DND-41 (cell line): ENCODE data around the gene FGF9.

Source experiments
- ATAC-seq: fragments of 200-7000 bp; cut with Tn5 transposase; 3 replicates; pipeline ENCODE4 v1.9.1; 2021; ENCODE audit warnings: low read depth; ENCODE audit not compliant: insufficient read depth
- DNase-seq: peaks from one replicate; pipeline ENCODE4 v3.0.0-alpha.2; 2020
- H2AFZ ChIP-seq: 2 replicates; pipeline ENCODE4 v1.6.0; 2012; ENCODE audit warnings: low read depth, low read length
- H3K27ac ChIP-seq: 2 replicates; pipeline ENCODE4 v1.5.1; 2012; ENCODE audit warnings: low read length, inconsistent platforms
- H3K27me3 ChIP-seq: fragments of 200-600 bp; sonication (generic); 2 replicates; pipeline ENCODE4 v1.6.0; 2012; ENCODE audit warnings: low read length, mild to moderate bottlenecking, inconsistent platforms; ENCODE audit not compliant: insufficient read depth, poor library complexity
- H3K36me3 ChIP-seq: 2 replicates; pipeline ENCODE4 v1.5.1; 2012; ENCODE audit warnings: low read length, inconsistent platforms; ENCODE audit not compliant: insufficient read depth
- H3K4me1 ChIP-seq: 2 replicates; pipeline ENCODE4 v1.5.1; 2012; ENCODE audit warnings: mild to moderate bottlenecking, low read length; ENCODE audit not compliant: insufficient read depth
- H3K4me2 ChIP-seq: 2 replicates; pipeline ENCODE4 v1.6.0; 2012; ENCODE audit warnings: mild to moderate bottlenecking, moderate library complexity, low read length, inconsistent platforms; ENCODE audit not compliant: insufficient read depth
- H3K4me3 ChIP-seq, 2 experiments: fragments of 200-600 bp in 1 of 2; shearing (Covaris generic) in 1 of 2; 2 replicates each; pipeline ENCODE4 v1.5.1; 2012 to 2016; ENCODE audit warnings: inconsistent platforms in 2 of 2, low read length in 2 of 2, mild to moderate bottlenecking in 2 of 2, low read depth in 1 of 2, moderate library complexity in 1 of 2
- H3K79me2 ChIP-seq: 2 replicates; pipeline ENCODE4 v1.6.0; 2012; ENCODE audit warnings: low read length, inconsistent platforms; ENCODE audit not compliant: insufficient read depth
- H3K9ac ChIP-seq: 2 replicates; pipeline ENCODE4 v1.6.0; 2012; ENCODE audit warnings: low read depth, mild to moderate bottlenecking, inconsistent platforms, low read length, moderate library complexity
- H3K9me3 ChIP-seq: 2 replicates; pipeline ENCODE4 v1.5.1; 2012; ENCODE audit warnings: low read length, moderate library complexity, mild to moderate bottlenecking, inconsistent platforms; ENCODE audit not compliant: insufficient read depth, severe bottlenecking
- H4K20me1 ChIP-seq: 2 replicates; pipeline ENCODE4 v1.6.0; 2012; ENCODE audit warnings: low read length; ENCODE audit not compliant: insufficient read depth
- EZH2 ChIP-seq: IDR thresholded peaks from 3 replicates; pipeline ENCODE4 v1.6.1; 2012; ENCODE audit warnings: borderline replicate concordance, low read depth, mild to moderate bottlenecking, moderate library complexity, low read length, inconsistent platforms; ENCODE audit not compliant: severe bottlenecking
- TF ChIP-seq, protein P1 (sequence below): IDR thresholded peaks from 2 replicates; pipeline ENCODE4 v1.5.1; 2012; ENCODE audit warnings: borderline replicate concordance, low read length, moderate library complexity, mild to moderate bottlenecking; ENCODE audit not compliant: poor library complexity, severe bottlenecking; ENCODE audit errors: extremely low read depth

The FGF9 gene

DNA sequence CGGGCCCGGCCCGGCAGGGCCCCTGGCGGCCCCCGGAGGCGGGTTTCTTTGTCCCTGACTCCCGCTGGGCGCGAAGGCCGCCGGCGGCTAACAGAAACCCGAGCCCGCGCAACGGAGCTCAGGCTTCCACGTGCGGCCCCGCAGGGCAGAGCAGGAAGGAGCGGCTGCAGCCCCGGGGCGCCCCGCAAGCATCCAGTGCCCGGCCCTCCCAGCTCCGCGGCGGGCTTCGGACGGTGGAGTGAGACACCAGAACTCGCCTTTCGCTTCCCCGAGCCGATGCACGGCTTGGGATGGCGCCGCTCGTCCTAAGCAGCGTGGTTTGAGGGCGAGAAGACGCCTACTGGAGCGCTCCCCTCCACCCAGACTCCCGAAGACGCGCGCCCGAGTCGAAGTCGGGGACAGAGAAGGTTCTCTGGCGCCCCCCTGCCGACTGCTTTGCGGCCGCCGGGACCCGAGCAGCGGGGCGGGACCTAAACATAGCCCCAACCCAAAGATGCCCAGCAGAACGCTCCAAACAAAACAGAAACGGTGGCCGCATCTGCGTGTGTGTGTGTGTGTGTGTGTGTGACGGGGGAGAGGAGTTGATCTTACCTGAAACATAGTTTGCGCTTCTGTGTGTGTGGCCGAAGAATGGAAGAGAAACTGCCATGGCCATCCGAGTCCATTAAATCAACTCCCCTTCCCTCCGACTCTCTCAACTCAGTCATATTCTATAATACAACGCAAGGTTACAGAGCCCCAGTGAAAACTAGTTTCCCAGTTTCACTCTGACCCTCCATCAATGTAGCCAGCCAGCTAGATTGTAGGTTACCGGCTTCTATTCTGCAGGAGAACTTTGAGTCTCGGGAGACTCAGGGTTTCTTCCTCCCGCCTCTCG, 629 bp upstream of the FGF9 start:
- Histone ChIP-seq H3K27ac (peak overlapping the region; percentile 46), H3K27me3 (peaks cover 37% of the 10 kb centered on the region), H3K4me2 (peak overlapping the region; percentile 94), H3K79me2 (no peaks in the 10 kb centered on the region), H4K20me1 (peaks cover 2% of the 10 kb centered on the region; the same call in 1 of the 2 replicates), H2AFZ (peak overlapping the region; percentile 100), H3K4me3 (peak overlapping the region; percentile 38 to 70), H3K9me3 (no peaks in the 10 kb centered on the region), H3K36me3 (no peaks in the 10 kb centered on the region), H3K9ac (peak overlapping the region; percentile 53), H3K4me1 (peaks cover 31% of the 10 kb centered on the region)
- no peak for TF ChIP-seq EZH2
- TF ChIP-seq, protein P1, sequence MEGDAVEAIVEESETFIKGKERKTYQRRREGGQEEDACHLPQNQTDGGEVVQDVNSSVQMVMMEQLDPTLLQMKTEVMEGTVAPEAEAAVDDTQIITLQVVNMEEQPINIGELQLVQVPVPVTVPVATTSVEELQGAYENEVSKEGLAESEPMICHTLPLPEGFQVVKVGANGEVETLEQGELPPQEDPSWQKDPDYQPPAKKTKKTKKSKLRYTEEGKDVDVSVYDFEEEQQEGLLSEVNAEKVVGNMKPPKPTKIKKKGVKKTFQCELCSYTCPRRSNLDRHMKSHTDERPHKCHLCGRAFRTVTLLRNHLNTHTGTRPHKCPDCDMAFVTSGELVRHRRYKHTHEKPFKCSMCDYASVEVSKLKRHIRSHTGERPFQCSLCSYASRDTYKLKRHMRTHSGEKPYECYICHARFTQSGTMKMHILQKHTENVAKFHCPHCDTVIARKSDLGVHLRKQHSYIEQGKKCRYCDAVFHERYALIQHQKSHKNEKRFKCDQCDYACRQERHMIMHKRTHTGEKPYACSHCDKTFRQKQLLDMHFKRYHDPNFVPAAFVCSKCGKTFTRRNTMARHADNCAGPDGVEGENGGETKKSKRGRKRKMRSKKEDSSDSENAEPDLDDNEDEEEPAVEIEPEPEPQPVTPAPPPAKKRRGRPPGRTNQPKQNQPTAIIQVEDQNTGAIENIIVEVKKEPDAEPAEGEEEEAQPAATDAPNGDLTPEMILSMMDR, result peak; percentile 46
- peak; percentile 71 for DNase-seq
- ATAC-seq, result peak; percentile 65

DNA sequence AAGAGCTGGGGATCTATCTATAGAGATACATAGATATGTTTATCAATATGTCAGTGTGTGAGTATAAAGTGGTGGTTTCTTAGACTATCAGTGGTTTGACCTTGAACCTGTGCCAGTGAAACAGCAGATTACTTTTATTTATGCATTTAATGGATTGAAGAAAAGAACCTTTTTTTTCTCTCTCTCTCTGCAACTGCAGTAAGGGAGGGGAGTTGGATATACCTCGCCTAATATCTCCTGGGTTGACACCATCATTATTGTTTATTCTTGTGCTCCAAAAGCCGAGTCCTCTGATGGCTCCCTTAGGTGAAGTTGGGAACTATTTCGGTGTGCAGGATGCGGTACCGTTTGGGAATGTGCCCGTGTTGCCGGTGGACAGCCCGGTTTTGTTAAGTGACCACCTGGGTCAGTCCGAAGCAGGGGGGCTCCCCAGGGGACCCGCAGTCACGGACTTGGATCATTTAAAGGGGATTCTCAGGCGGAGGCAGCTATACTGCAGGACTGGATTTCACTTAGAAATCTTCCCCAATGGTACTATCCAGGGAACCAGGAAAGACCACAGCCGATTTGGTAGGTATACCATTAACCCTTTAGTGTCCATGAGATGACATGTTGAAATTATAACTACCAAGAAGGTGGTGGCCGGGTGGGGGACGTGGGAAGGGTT, 880 bp downstream of the FGF9 start:
- H3K4me1 ChIP-seq, result peaks cover 31% of the 10 kb centered on the region
- TF ChIP-seq EZH2, result no peak
- TF ChIP-seq, protein P1, result no peak
- H3K36me3 ChIP-seq, result no peaks in the 10 kb centered on the region
- peak overlapping the region; percentile 94 for H3K4me2 ChIP-seq
- DNase-seq (no peak), ATAC-seq (no peak)
- H3K9me3 ChIP-seq, result no peaks in the 10 kb centered on the region
- peaks cover 2% of the 10 kb centered on the region; the same call in 1 of the 2 replicates for H4K20me1 ChIP-seq
- H3K79me2 ChIP-seq, result no peaks in the 10 kb centered on the region
- no peak overlapping the region for H2AFZ ChIP-seq
- H3K4me3 ChIP-seq, result peak overlapping the region in 1 of 2 experiments; percentile 70; a peak in 2 of 4 replicates
- H3K27me3 ChIP-seq, result peaks cover 51% of the 10 kb centered on the region
- no peak overlapping the region for H3K9ac ChIP-seq
- H3K27ac ChIP-seq, result no peak overlapping the region

DNA sequence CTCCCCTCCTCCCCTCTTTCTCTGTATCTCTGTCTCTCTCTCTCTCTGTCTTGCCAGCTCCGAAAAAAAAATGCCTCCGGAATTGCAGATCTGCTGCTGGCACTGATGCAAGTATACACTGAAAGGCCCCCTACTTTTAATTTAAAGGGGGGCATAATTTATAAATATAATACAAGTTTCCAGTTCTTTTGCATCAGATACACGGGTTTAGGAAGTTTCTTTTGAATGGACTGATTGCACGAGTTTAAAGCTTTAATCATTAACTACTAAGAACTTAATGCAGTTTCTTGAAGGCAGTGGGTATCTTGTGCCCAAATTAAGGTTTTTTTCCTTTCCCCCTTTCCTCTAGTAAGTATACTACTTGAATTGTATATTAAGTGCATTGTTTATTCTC, 1.4 kb downstream of the FGF9 start:
- peaks cover 2% of the 10 kb centered on the region; the same call in 1 of the 2 replicates for H4K20me1 ChIP-seq
- no peak overlapping the region for H3K4me2 ChIP-seq
- TF ChIP-seq, protein P1, result no peak
- no peak for TF ChIP-seq EZH2
- H3K9ac ChIP-seq, result no peak overlapping the region
- H3K27ac ChIP-seq, result no peak overlapping the region
- H3K79me2 ChIP-seq, result no peaks in the 10 kb centered on the region
- peaks cover 31% of the 10 kb centered on the region for H3K4me1 ChIP-seq
- H3K4me3 ChIP-seq, result no peak overlapping the region
- H3K9me3 ChIP-seq, result no peaks in the 10 kb centered on the region
- H3K36me3 ChIP-seq, result no peaks in the 10 kb centered on the region
- H2AFZ ChIP-seq, result no peak overlapping the region
- H3K27me3 ChIP-seq, result peaks cover 56% of the 10 kb centered on the region
- no peak for ATAC-seq
- no peak for DNase-seq
